Neural progenitor cell (in vitro differentiated cells): ENCODE data around the gene SMARCC2. TPM values are rescaled to one million over a fixed set of nuclear protein-coding genes. Genes with fewer than 3 reads are reported as not detected.

ENCODE experiments used
- DNase-seq: peaks from one replicate; pipeline ENCODE4 v3.0.0-alpha.2; 2016; ENCODE audit warnings: low spot score
- H2AFZ ChIP-seq: fragments of 200-600 bp; sonication (generic); replicated peaks from 2 replicates; pipeline ENCODE4 v1.6.1; 2016; ENCODE audit warnings: antibody characterized with exemption
- H3F3A ChIP-seq: fragments of 200-600 bp; sonication (generic); 2 replicates; pipeline ENCODE4 v1.6.1; 2016; ENCODE audit warnings: antibody characterized with exemption, low read depth
- H3K27ac ChIP-seq: fragments of 200-600 bp; sonication (generic); 2 replicates; pipeline ENCODE4 v1.5.1; 2016; ENCODE audit warnings: mild to moderate bottlenecking
- H3K27me3 ChIP-seq: fragments of 200-600 bp; sonication (generic); 2 replicates; pipeline ENCODE4 v1.6.1; 2016; ENCODE audit warnings: mild to moderate bottlenecking, moderate library complexity
- H3K36me3 ChIP-seq: fragments of 200-600 bp; sonication (generic); 2 replicates; pipeline ENCODE4 v1.5.1; 2016
- H3K4me1 ChIP-seq: fragments of 200-600 bp; sonication (generic); 2 replicates; pipeline ENCODE4 v1.6.1; 2016; ENCODE audit warnings: mixed run types
- H3K4me2 ChIP-seq: fragments of 200-600 bp; sonication (generic); 2 replicates; pipeline ENCODE4 v1.6.1; 2016
- H3K4me3 ChIP-seq: fragments of 200-600 bp; sonication (generic); 2 replicates; pipeline ENCODE4 v1.5.1; 2016
- H3K79me2 ChIP-seq: fragments of 200-600 bp; sonication (generic); 2 replicates; pipeline ENCODE4 v1.6.1; 2016; ENCODE audit warnings: low read depth
- H3K9ac ChIP-seq: fragments of 200-600 bp; sonication (generic); 2 replicates; pipeline ENCODE4 v1.6.1; 2016
- H3K9me3 ChIP-seq: fragments of 200-600 bp; sonication (generic); 2 replicates; pipeline ENCODE4 v1.5.1; 2016; ENCODE audit warnings: low read depth
- H4K20me1 ChIP-seq: fragments of 200-600 bp; sonication (generic); 2 replicates; pipeline ENCODE4 v1.6.1; 2016; ENCODE audit warnings: low read depth
- H3K27ac Mint-ChIP-seq: 3 replicates; pipeline ENCODE4 v1.8.0; 2021; ENCODE audit warnings: mixed read lengths
- H3K27me3 Mint-ChIP-seq: 2 replicates; pipeline ENCODE4 v1.8.0; 2022; ENCODE audit warnings: low read depth, mild to moderate bottlenecking, inconsistent platforms, moderate library complexity, mixed read lengths; ENCODE audit not compliant: insufficient read depth
- H3K36me3 Mint-ChIP-seq: 3 replicates; pipeline ENCODE4 v1.8.0; 2021; ENCODE audit warnings: mixed read lengths
- H3K4me1 Mint-ChIP-seq: 3 replicates; pipeline ENCODE4 v1.8.0; 2021; ENCODE audit warnings: mixed read lengths
- H3K4me3 Mint-ChIP-seq: 3 replicates; pipeline ENCODE4 v1.8.0; 2021; ENCODE audit warnings: mild to moderate bottlenecking, moderate library complexity, mixed read lengths
- H3K9me3 Mint-ChIP-seq: 3 replicates; pipeline ENCODE4 v1.8.0; 2020; ENCODE audit warnings: mixed read lengths
- EZH2 ChIP-seq: fragments of 200-600 bp; sonication (generic); IDR thresholded peaks from 2 replicates; pipeline ENCODE4 v1.6.1; 2017; ENCODE audit warnings: antibody characterized with exemption, mild to moderate bottlenecking, moderate library complexity
- EZH2phosphoT487 ChIP-seq: fragments of 200-600 bp; sonication (generic); IDR thresholded peaks from 2 replicates; pipeline ENCODE4 v1.6.1; 2017; ENCODE audit warnings: antibody characterized with exemption
- total RNA-seq: library from RNA; depleted of rRNA; stranded (reverse); fragments of >200 nt; gene quantifications from 2 replicates; pipeline ENCODE4 v1.2.3, GENCODE V29; 2015; ENCODE audit warnings: low replicate concordance
- TF ChIP-seq, protein P1 (sequence below): fragments of 200-600 bp; sonication (generic); IDR thresholded peaks from 2 replicates; pipeline ENCODE4 v1.5.1; 2017; ENCODE audit warnings: antibody characterized with exemption, mild to moderate bottlenecking

The SMARCC2 gene
- total RNA-seq, 1 donor from 2014 or later, result 103 TPM

DNA sequence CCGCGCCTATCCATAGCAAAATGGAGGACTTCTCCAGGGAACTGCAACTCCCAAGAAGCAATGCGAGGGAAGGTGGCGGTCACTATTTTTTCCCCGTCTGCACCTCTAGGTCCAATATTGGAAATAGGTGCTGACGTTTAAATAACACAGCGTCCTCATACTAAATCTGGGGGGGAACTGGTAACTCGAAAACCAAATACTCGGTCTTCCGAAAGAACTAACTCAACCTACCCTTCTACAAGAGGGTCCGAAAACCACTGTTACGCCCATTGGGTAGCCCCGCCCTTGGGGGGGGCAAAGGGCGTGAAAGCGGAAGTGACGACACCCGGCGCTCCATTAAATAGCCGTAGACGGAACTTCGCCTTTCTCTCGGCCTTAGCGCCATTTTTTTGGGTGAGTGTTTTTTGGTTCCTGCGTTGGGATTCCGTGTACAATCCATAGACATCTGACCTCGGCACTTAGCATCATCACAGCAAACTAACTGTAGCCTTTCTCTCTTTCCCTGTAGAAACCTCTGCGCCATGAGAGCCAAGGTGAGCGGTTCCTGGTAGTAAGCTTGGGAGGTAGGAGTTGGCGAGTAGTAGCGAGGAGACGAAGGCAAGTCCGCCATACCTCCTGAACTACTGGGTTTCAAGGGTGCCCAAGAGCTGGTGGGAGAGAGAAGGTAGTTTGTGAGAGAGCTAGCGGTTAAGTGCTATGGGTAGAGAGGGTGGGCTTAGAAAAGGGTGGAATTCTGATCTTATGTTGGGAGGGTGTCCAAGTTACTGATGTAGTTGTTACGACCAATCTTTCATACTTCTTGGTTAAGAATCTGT lies 72.8 kb downstream of the SMARCC2 start, which contains the start of gene RPL41:
RPL41 (plus strand) TSS at position 367 of the 815 bp plus-strand sequence.
- Mint-ChIP-seq H3K27me3 (peaks cover 7% of the 10 kb centered on the region), H3K9me3 (no peaks in the 10 kb centered on the region), H3K4me3 (peak within 1 kb of the TSS; percentile 99), H3K4me1 (peaks cover 25% of the 10 kb centered on the region), H3K27ac (peak within 1 kb of the TSS; percentile 98), H3K36me3 (peaks cover 38% of the 10 kb centered on the region)
- Histone ChIP-seq H3K36me3 (peaks cover 3% of the 10 kb centered on the region), H3K4me2 (peak within 1 kb of the TSS; percentile 99), H4K20me1 (peaks cover 26% of the 10 kb centered on the region), H3K27ac (peak within 1 kb of the TSS; percentile 96), H3K9ac (peak within 1 kb of the TSS; percentile 98), H3K4me1 (peaks cover 12% of the 10 kb centered on the region), H3K79me2 (peaks cover 23% of the 10 kb centered on the region), H3K9me3 (no peaks in the 10 kb centered on the region), H3K27me3 (no peaks in the 10 kb centered on the region), H2AFZ (peak within 1 kb of the TSS; percentile 81), H3F3A (peaks cover 69% of the 10 kb centered on the region), H3K4me3 (peak within 1 kb of the TSS; percentile 62)
- DNase-seq, result peak; percentile 98
- TF ChIP-seq EZH2phosphoT487 (no peak), EZH2 (no peak)
- TF ChIP-seq, protein P1, sequence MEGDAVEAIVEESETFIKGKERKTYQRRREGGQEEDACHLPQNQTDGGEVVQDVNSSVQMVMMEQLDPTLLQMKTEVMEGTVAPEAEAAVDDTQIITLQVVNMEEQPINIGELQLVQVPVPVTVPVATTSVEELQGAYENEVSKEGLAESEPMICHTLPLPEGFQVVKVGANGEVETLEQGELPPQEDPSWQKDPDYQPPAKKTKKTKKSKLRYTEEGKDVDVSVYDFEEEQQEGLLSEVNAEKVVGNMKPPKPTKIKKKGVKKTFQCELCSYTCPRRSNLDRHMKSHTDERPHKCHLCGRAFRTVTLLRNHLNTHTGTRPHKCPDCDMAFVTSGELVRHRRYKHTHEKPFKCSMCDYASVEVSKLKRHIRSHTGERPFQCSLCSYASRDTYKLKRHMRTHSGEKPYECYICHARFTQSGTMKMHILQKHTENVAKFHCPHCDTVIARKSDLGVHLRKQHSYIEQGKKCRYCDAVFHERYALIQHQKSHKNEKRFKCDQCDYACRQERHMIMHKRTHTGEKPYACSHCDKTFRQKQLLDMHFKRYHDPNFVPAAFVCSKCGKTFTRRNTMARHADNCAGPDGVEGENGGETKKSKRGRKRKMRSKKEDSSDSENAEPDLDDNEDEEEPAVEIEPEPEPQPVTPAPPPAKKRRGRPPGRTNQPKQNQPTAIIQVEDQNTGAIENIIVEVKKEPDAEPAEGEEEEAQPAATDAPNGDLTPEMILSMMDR, result no peak

DNA sequence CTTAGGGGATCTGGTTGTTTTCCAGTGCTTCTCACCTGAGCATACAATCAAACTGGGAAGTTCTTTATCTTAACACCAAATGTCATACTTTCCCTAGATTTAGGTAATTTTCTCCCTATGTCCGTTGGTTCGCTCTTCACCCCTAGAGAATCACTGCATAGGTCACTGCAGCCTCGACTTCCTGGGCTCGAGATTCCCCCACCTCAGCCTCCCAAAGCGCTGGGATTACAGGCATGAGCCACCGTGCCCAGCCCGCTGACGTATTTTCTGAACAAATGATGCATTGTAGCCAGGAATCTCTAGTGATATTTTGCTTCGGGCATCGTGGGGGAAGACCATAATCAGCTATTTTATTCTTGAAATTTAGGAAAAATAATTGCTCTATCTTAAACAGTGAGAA lies 74.0 kb downstream of the SMARCC2 start:
- TF ChIP-seq EZH2, result no peak
- TF ChIP-seq EZH2phosphoT487, result no peak
- TF ChIP-seq, protein P1, result no peak
- H3K27me3 Mint-ChIP-seq, result peaks cover 7% of the 10 kb centered on the region
- Histone ChIP-seq H3K9me3 (no peaks in the 10 kb centered on the region), H3K27ac (no peak overlapping the region), H3K4me1 (peaks cover 12% of the 10 kb centered on the region), H2AFZ (peak overlapping the region; percentile 81), H3K4me3 (peak overlapping the region; percentile 62), H3K9ac (peak overlapping the region; percentile 70), H3K79me2 (peaks cover 23% of the 10 kb centered on the region), H3K27me3 (no peaks in the 10 kb centered on the region), H3F3A (peaks cover 78% of the 10 kb centered on the region), H4K20me1 (peaks cover 26% of the 10 kb centered on the region), H3K4me2 (peak overlapping the region; percentile 99), H3K36me3 (peaks cover 12% of the 10 kb centered on the region)
- H3K36me3 Mint-ChIP-seq, result peaks cover 42% of the 10 kb centered on the region
- no peak overlapping the region for H3K27ac Mint-ChIP-seq
- peak overlapping the region; percentile 99 for H3K4me3 Mint-ChIP-seq
- peaks cover 25% of the 10 kb centered on the region for H3K4me1 Mint-ChIP-seq
- peak; percentile 23 for DNase-seq
- no peaks in the 10 kb centered on the region for H3K9me3 Mint-ChIP-seq

DNA sequence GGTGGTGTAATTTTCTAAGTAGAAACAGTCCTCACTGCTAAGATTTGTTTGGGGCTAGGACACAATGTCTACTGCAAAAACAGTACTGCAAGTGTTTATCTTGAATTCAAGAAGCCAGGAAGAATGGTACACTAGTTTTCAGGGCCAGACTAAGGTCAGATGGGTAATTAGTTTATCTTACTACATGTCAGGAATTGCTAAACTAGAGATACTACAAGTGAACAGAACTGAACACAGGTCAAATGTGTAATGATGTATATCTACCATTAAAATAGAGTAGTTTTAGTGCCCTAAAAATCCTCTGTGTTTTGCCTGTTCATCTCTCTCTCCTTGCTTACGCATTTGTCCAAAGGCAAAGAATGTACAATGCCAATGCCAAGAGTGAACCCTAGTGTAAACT lies 75.2 kb downstream of the SMARCC2 start:
- H3K27me3 ChIP-seq, result no peaks in the 10 kb centered on the region
- peaks cover 15% of the 10 kb centered on the region for H4K20me1 ChIP-seq
- H3K36me3 ChIP-seq, result peaks cover 15% of the 10 kb centered on the region
- H3K27ac Mint-ChIP-seq, result no peak overlapping the region
- H3K27ac ChIP-seq, result no peak overlapping the region
- H3K4me1 ChIP-seq, result peaks cover 6% of the 10 kb centered on the region
- H3K4me2 ChIP-seq, result no peak overlapping the region
- no peak overlapping the region for H3K9ac ChIP-seq
- no peak overlapping the region for H2AFZ ChIP-seq
- no peak for TF ChIP-seq EZH2
- no peak overlapping the region for H3K4me3 Mint-ChIP-seq
- H3K4me3 ChIP-seq, result no peak overlapping the region
- no peak for DNase-seq
- no peaks in the 10 kb centered on the region for H3K9me3 Mint-ChIP-seq
- H3K4me1 Mint-ChIP-seq, result peaks cover 14% of the 10 kb centered on the region
- peaks cover 47% of the 10 kb centered on the region for H3K36me3 Mint-ChIP-seq
- H3K79me2 ChIP-seq, result peaks cover 21% of the 10 kb centered on the region
- H3K27me3 Mint-ChIP-seq, result peaks cover 4% of the 10 kb centered on the region
- peaks cover 72% of the 10 kb centered on the region for H3F3A ChIP-seq
- no peaks in the 10 kb centered on the region for H3K9me3 ChIP-seq

Other genes with a start within 250 kb of the SMARCC2 start
- 207 and 301 TPM in 2 replicates for gene PMEL, start 223.4 kb downstream of the SMARCC2 start, total RNA-seq
- gene CDK2, start 222.7 kb downstream of the SMARCC2 start, total RNA-seq, result 46.5 and 52.2 TPM in 2 replicates
- 62.9 and 64.5 TPM in 2 replicates for gene RAB5B, start 215.4 kb downstream of the SMARCC2 start, total RNA-seq
- gene SUOX, start 192.2 kb downstream of the SMARCC2 start, total RNA-seq, result 17.5 and 35.5 TPM in 2 replicates
- 2.1 and 4.4 TPM in 2 replicates for gene IKZF4, start 168.4 kb downstream of the SMARCC2 start, total RNA-seq
- 721 and 819 TPM in 2 replicates for gene RPS26, start 147.6 kb downstream of the SMARCC2 start, total RNA-seq
- 6.3 and 8.8 TPM in 2 replicates for gene ERBB3, start 109.3 kb downstream of the SMARCC2 start, total RNA-seq
- gene PA2G4, start 84.9 kb downstream of the SMARCC2 start, total RNA-seq, result 168 and 242 TPM in 2 replicates
- gene RPL41, start 72.8 kb downstream of the SMARCC2 start, total RNA-seq, result 3,372 and 3,805 TPM in 2 replicates
- 10.3 and 10.8 TPM in 2 replicates for gene ZC3H10, start 71.2 kb downstream of the SMARCC2 start, total RNA-seq
- 75.3 and 146 TPM in 2 replicates for gene ESYT1, start 61.2 kb downstream of the SMARCC2 start, total RNA-seq
- gene MYL6B, start 36.9 kb downstream of the SMARCC2 start, total RNA-seq, result 131 and 198 TPM in 2 replicates
- gene MYL6, start 31.1 kb downstream of the SMARCC2 start, total RNA-seq, result 1,139 and 1,233 TPM in 2 replicates
- 52.1 and 68.9 TPM in 2 replicates for gene RNF41, start 32.4 kb upstream of the SMARCC2 start, total RNA-seq
- gene NABP2, start 34.9 kb upstream of the SMARCC2 start, total RNA-seq, result 27.9 and 40.9 TPM in 2 replicates
- 0.54 and 1.5 TPM in 2 replicates for gene SLC39A5, start 40.6 kb upstream of the SMARCC2 start, total RNA-seq
- 9.1 and 18.1 TPM in 2 replicates for gene ANKRD52, start 68.9 kb upstream of the SMARCC2 start, total RNA-seq
- gene COQ10A, start 77.5 kb upstream of the SMARCC2 start, total RNA-seq, result 32.1 and 41.8 TPM in 2 replicates
- 91.1 and 133 TPM in 2 replicates for gene CS, start 110.8 kb upstream of the SMARCC2 start, total RNA-seq
- 107 and 128 TPM in 2 replicates for gene CNPY2, start 126.5 kb upstream of the SMARCC2 start, total RNA-seq
- gene PAN2, start 144.5 kb upstream of the SMARCC2 start, total RNA-seq, result 61.9 and 116 TPM in 2 replicates
- 0.31 and 1.5 TPM in 2 replicates for gene IL23A, start 149.4 kb upstream of the SMARCC2 start, total RNA-seq
- 86.4 and 105 TPM in 2 replicates for gene STAT2, start 170.6 kb upstream of the SMARCC2 start, total RNA-seq
- not detected in 2 replicates for gene APOF, start 173.4 kb upstream of the SMARCC2 start, total RNA-seq